Astrocyte of the cerebellum (primary cell): ENCODE data around the gene CD300LB.
A peak's percentile ranks its signal among the peaks of the same experiment; 100 is the strongest.
"Not testable (repeated sequence)": the region's sequence is repeated elsewhere in the genome, so short reads cannot be mapped to it uniquely, and the experiment has no call there.

Source experiments
- DNase-seq: peaks from one replicate; pipeline ENCODE4 v3.0.0-alpha.2; 2011; ENCODE audit warnings: low read depth
- H3K4me3 ChIP-seq: 2 replicates; pipeline ENCODE4 v1.5.1; 2011; ENCODE audit warnings: mild to moderate bottlenecking, low read depth, low read length, moderate library complexity
- in situ Hi-C: cut with HindIII; loops from 2 replicates; pipeline ENCODE4 v1.10.0; 2017; ENCODE audit warnings: low sequenced_read_pairs
- TF ChIP-seq, protein P1 (sequence below): IDR thresholded peaks from 2 replicates; pipeline ENCODE4 v1.5.1; 2012; ENCODE audit warnings: low read length, low read depth, moderate library complexity, mild to moderate bottlenecking; ENCODE audit errors: missing control alignments

CD300LB gene

DNA sequence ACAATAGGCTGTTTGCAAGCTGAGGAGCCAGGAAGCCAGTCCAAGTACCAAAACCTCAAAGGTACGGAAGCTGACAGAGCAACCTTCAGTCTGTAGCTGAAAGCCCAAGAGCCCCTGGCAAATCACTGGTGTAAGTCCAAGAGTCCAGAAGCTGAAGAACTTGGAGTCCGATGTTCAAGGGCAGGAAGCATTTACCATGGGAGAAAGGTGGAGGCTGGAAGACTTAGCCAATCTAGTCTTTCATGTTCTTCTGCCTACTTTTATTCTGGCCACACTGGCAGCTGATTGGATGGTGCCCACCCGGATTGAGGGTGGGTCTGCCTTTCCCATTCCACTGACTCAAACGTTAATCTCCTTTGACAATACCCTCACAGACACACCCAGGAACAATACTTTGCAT lies 15.3 kb downstream of the CD300LB start:
- TF ChIP-seq, protein P1, sequence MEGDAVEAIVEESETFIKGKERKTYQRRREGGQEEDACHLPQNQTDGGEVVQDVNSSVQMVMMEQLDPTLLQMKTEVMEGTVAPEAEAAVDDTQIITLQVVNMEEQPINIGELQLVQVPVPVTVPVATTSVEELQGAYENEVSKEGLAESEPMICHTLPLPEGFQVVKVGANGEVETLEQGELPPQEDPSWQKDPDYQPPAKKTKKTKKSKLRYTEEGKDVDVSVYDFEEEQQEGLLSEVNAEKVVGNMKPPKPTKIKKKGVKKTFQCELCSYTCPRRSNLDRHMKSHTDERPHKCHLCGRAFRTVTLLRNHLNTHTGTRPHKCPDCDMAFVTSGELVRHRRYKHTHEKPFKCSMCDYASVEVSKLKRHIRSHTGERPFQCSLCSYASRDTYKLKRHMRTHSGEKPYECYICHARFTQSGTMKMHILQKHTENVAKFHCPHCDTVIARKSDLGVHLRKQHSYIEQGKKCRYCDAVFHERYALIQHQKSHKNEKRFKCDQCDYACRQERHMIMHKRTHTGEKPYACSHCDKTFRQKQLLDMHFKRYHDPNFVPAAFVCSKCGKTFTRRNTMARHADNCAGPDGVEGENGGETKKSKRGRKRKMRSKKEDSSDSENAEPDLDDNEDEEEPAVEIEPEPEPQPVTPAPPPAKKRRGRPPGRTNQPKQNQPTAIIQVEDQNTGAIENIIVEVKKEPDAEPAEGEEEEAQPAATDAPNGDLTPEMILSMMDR = no peak
- no peak overlapping the region for H3K4me3 ChIP-seq
- no peak for DNase-seq
- in situ Hi-C loops = no loop called here

DNA sequence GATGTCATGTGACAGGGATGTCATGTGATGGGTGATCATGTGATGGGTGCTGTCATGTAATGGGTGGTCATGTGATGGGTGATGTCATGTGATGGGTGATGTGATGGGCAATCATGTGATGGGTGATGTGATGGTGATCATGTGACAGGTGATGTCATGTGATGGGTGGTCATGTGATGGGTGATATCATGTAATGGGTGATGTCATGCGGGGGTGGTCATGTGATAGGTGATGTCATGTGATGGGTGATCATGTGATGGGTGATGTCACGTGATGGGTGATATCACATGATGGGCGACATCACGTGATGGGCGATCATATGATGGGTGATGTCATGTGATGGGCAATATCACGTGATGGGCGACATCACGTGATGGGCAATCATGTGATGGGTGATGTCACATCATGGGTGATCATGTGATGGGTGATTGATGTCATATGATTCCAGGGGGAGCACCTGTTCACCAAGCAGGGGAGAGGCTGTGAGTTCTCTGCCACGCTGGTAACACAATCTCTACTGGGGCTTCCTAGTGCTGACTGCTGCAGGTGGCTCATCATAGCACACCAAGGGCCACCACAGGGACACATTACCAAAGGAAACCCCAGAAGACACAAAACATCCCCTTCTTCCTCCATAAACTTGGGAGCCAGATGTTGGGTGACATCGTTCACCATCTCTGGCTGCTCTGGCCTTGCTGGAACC lies 16.5 kb downstream of the CD300LB start:
- DNase-seq = peak; percentile 8

DNA sequence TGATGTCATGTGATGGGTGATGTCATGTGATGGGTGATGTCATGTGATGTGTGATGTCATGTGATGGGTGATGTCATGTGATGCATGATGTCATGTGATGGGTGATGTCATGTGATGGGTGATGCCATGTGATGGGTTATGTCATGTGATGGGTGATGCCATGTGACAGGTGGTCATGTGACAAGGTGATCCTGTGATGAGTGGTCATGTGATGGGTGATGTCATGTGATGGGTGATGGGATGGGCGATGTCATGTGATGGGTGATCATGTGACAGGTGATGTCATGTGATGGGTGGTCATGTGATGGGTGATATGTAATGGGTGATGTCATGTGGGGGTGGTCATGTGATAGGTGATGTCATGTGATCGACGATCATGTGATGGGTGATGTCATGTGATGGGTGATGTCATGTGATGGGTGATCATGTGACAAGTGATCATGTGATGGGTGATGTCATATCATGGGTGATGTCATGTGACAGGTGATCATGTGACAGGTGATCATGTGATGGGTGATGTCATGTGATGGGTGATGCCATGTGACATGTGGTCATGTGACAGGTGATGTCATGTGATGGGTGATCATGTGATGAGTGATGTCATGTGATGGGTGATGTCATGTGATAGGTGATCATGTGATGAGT lies 17.2 kb downstream of the CD300LB start:
- in situ Hi-C loops = no loop called here
- peak; percentile 18 for DNase-seq
- H3K4me3 ChIP-seq = no peak overlapping the region
- TF ChIP-seq, protein P1 = no peak

More for the DNA sequence above, 16.5 kb downstream of the CD300LB start:
- TF ChIP-seq, protein P1 = no peak
- H3K4me3 ChIP-seq = no peak overlapping the region
- in situ Hi-C loops = no loop called here

DNA sequence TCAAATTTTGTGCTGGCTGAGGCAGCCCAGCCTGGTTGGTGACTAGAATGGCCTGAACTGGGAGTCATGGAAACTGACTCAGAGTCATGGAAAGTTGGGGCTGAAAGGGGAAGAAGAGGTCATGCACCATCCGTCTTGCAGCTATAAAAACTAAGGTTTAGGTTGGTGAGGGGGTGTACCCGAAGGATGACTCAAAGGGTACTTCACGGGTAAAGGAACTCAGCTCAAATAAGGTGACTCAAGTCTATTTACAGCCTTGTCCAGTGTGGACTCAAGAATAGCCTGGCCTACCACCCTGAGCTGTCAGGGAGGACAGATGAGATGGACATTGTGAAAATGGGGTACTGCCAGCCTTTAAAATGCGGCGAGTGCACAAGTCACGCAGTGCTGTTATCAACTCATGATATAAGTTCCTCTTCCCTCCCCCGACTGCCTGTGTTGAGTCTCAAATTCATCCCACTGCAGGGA lies 18.6 kb downstream of the CD300LB start:
- in situ Hi-C loops = no loop called here
- no peak for DNase-seq
- TF ChIP-seq, protein P1 = no peak
- no peak overlapping the region for H3K4me3 ChIP-seq

DNA sequence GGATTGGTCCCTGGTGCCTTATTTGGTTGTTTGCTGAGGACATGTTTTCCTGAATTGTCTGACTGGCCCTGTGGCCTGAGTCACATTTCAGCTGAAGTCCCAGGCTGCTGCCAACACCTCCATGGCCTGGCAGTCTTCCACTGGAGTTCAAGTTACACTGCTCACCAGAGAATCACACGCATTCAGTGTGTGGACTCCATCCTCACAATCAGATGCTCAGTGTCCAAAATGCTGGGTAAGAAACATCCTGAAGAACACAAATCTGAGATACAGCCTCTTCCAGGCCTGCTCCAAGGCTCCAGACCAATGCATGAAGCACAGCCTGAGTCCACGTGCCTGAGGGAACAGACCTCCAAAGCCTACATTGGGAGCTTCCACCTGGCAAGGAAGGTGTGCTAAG lies 19.2 kb downstream of the CD300LB start:
- no peak overlapping the region for H3K4me3 ChIP-seq
- TF ChIP-seq, protein P1 = no peak
- in situ Hi-C loops = no loop called here
- no peak for DNase-seq

DNA sequence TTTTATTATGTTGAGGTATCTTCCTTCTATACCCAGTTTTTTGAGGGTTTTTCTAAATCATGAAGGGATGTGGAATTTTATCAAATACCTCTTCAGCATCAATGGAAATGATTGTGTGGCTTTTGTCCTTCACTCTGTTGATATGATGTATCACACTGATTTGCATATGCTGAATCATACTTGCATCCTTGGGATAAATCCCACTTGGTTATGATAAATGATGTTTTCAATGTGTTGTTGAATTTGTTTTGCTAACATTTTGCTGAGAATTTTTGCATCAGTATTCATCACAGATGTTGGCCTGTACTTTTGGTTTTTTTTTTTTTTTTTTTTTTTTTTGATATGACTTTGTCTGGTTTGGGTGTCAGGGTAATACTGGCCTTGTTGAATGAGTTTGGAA lies 23.1 kb downstream of the CD300LB start:
- DNase-seq = no peak
- TF ChIP-seq, protein P1 = no peak
- in situ Hi-C loops = no loop called here
- H3K4me3 ChIP-seq = no peak overlapping the region

DNA sequence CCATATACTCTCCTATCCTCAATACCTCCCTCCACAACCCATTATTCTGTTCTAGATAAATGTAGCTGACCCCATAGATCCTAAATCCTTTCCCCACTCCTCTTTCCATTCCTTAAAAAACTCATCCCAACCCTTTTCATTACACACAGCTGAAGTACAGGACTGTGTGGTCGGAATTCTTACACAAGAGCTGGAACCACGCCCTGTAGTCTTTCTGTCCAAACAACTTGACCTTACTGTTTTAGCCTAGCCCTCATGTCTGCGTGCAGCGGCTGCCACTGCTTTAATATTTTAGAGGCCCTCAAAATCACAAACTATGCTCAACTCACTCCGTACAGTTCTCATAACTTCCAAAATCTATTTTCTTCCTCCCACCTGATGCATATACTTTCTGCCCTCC lies 27.3 kb downstream of the CD300LB start:
- in situ Hi-C loops, DNase-seq, H3K4me3 ChIP-seq: not testable (repeated sequence)
